Esophagus squamous epithelium (tissue), 4 donors: ENCODE data around the gene HSD11B2.

Experiments used
- POLR2A ChIP-seq, 4 donors: fragments of 450-650 bp; IDR thresholded peaks; one replicate each; pipeline ENCODE4 v1.6.1; 2017; ENCODE audit warnings: antibody characterized with exemption in 4 of 4, mild to moderate bottlenecking in 4 of 4, moderate library complexity in 3 of 4
- TF ChIP-seq, protein P1 (sequence below), 6 experiments: fragments of 450-650 bp in 4 of 6; fragments of 200-600 bp in 2 of 6; sonication (generic) in 2 of 6; IDR thresholded peaks; one replicate each; pipeline ENCODE4 v1.5.1; 2016 to 2019; ENCODE audit warnings: antibody characterized with exemption in 6 of 6, mild to moderate bottlenecking in 4 of 6, moderate library complexity in 4 of 6

GRCh38 chr16:67405336-67405735 is 25.6 kb upstream of the HSD11B2 start:
- TF ChIP-seq, protein P1, sequence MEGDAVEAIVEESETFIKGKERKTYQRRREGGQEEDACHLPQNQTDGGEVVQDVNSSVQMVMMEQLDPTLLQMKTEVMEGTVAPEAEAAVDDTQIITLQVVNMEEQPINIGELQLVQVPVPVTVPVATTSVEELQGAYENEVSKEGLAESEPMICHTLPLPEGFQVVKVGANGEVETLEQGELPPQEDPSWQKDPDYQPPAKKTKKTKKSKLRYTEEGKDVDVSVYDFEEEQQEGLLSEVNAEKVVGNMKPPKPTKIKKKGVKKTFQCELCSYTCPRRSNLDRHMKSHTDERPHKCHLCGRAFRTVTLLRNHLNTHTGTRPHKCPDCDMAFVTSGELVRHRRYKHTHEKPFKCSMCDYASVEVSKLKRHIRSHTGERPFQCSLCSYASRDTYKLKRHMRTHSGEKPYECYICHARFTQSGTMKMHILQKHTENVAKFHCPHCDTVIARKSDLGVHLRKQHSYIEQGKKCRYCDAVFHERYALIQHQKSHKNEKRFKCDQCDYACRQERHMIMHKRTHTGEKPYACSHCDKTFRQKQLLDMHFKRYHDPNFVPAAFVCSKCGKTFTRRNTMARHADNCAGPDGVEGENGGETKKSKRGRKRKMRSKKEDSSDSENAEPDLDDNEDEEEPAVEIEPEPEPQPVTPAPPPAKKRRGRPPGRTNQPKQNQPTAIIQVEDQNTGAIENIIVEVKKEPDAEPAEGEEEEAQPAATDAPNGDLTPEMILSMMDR (IDR thresholded peaks at IDR 0.05) = no peak
- no peak for TF ChIP-seq POLR2A (IDR thresholded peaks at IDR 0.05)
